Islet precursor cell (in vitro differentiated cells): ENCODE data around the gene SPATA17.
"Not testable (repeated sequence)": the region's sequence is repeated elsewhere in the genome, so short reads cannot be mapped to it uniquely, and the experiment has no call there.

Source experiments
- DNase-seq: peaks from one replicate; pipeline ENCODE4 v3.0.0-alpha.2; 2018

SPATA17 gene, protein sequence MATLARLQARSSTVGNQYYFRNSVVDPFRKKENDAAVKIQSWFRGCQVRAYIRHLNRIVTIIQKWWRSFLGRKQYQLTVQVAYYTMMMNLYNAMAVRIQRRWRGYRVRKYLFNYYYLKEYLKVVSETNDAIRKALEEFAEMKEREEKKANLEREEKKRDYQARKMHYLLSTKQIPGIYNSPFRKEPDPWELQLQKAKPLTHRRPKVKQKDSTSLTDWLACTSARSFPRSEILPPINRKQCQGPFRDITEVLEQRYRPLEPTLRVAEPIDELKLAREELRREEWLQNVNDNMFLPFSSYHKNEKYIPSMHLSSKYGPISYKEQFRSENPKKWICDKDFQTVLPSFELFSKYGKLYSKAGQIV

DNA sequence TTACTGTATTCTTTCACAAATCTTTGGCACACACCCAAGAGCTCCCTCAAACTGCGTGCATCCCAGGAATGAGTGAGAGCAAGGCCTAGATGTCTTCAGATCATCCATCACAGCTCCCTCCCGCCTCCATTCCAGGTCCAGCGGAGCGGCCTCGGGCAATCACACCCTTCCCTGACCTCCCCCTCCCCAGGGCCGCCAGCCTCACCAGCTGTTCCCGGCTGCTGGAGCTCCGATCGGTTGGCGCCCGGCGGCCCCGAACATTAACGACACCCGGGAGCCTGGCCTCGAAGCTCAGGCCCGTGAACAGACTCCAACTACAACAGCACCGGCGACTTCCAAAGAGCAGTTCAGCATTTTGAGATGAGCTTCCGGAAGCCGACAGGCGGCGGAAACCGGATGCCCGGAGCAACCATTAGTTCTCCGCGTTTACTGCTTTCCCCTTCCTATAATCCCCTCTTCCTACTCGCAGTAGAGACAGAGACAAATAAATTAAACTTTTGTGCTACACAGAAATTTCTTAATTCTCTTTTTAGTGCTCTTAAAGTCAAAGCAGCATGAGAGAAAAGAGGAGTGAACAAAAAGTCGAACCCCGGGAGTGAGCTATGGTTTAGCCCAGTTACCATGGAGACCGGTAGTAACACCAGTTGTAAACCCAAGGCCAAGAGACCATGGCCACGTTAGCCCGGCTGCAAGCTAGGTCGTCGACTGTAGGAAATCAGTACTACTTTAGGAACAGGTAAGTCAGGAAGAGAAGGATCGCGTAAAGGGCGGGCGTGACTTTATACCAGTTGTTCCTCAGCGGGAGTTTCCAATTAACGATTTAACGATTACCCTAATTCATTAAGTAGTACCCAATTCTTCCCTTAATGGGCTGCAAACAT lies at the start of gene SPATA17, which contains the start of gene GPATCH2:
SPATA17 (plus strand) TSS at position 634 of the 881 bp plus-strand sequence; CDS start at position 669, 35 bp downstream.
GPATCH2 (minus strand) TSS at position 380 of the 881 bp plus-strand sequence; CDS start at position 261, 119 bp downstream.
- peak; percentile 92 for DNase-seq

DNA sequence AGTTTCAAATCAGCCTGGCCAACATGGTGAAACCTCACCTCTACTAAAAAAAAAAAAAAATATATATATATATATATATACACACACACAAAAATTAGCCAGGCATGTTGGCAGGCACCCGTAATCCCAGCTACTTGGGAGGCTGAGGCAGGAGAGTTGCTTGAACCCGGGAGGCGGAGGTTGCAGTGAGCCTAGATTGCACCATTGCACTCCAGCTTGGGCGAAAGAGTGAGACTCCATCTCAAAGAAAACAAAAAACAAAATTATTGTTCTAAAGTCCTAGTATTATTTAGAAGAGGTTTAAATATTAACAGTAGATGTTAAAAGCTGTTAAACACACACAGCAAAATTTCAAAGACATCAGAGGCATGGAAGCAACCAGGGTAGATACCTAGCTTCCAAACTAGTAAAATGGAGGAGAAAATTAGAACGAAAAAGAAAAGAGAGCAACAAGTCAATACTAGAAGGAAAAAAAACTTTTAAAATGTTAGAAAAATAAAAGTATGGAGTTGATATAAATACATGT lies 46.8 kb upstream of the SPATA17 start:
- DNase-seq: not testable (repeated sequence)

DNA sequence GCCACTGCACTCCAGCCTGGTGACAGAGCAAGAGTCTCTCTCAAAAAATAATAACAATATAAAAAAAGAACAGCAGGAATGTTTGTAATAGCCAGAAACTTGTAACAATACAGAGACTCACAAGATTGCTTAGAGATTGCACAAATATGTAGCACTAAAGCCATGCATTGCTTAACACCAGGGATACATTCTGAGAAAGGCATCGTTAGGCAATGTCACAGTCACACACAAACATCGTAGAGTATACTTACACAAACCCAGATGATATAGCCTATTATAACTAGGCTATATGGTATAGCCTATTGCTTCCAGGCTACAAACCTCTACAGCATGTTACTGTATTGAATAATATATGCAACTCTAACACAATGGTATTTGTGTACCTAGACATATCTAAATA lies 45.6 kb upstream of the SPATA17 start:
- no peak for DNase-seq

DNA sequence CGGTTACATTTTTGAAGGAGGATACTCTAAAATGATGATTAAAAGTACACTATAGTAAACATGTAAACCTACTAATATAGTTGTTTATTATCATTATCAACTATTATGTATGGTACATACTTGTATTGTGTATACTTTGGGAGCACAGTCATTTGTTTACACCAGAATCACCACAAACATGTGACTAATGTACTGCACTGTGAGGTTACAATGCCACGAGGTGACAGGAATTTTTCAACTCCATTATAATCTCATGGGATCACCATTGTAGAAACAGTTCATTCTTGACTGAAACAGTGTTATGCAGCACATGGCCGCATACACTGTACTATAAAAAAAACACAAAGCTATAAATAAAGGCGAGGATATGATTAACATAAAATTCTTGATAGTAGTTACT lies 44.6 kb upstream of the SPATA17 start:
- DNase-seq: no peak

DNA sequence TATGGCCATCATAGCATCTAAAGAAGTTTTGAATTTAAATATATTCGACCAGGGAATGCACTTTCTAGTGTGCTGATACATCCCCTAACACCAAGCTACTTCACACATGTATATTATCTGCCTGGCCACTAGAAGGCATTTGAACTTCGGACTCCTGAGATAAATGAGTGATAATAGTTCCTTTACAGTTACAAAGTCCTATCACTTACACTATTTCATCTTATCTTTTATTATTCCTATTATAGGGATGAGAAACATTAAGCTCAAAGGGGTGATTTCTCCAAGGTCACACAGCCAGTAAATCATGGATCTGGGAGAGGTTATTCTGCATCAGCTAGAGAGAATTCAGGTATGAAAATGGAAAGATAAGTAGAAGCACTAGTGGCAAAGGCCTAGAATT lies 40.5 kb upstream of the SPATA17 start:
- DNase-seq: no peak

DNA sequence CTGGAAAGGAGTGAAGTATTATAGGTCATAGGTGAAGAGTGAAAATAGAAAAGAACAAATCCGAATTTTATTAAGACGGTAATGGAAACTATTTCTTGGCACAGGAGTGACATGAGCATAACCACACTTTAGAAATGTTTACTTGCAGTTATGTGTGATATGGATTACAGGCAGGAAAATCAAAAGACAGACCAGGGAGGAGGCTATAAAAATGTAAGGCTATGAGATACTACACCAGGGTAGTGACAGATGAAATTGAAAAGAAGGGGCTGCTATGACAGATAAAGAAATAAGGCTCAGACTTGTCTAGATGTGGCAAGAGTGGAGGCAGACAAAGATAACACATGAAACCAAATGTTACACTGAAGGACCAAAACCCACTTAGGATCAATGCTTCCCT lies 32.0 kb upstream of the SPATA17 start:
- no peak for DNase-seq

DNA sequence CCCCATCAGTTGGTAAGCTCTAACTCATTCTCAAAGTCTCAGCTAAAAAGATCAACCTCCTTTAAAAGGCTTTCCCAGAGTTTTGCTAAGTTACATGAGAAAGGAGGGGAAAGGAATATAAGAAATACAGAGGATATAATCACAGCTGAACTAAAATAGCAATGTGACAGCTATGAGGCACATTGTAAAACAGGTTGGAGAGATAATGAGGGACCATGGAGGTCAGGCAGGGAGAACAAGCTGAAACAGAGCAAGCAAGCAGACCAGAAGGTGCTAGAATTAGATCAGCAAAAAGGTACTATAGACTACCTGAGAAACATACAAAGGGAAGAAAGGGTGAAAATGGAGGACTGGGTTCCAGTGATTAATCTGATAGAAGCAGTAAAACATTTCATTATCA lies 28.8 kb upstream of the SPATA17 start:
- DNase-seq: no peak

DNA sequence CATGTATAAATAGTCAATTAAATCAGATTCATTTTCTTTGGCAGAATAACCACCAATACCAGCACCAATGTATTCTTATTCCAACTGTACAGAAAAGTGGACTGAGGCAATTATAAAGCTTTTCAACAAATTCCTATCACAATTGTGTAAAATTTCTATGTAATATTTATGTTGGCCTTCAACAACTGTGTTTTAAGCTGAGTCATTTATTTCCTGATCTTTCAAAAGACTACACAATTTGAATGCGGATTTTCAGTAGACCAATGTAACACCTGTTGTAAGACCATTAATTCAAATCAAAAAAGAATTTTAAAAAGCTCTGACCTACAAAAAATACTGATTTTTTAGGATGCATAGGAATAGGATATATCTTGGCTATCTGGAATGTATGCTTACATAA lies 25.8 kb upstream of the SPATA17 start:
- no peak for DNase-seq

DNA sequence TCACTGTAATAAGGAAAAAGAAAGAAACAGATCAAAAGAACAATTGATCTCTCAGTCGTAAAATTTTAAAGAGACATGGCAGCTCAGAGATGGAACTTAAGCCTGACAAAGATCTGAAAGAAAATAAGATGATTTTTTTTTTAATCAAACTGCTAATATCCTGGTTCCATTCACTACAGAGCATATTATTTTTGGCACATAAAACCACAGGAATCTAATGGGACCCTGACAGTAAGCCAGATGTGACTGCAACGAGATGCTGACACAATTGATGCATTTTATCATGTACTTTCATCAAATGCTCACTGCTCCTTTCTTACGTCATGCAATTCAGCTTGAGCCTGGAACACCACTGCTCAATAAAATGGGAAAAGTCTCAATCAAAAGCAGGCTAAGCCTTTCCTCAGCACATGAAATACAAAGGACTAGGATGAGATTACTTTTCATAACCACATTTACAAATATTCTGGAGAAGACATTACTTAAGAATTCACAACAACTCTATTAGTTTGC lies 16.9 kb upstream of the SPATA17 start:
- DNase-seq: no peak

DNA sequence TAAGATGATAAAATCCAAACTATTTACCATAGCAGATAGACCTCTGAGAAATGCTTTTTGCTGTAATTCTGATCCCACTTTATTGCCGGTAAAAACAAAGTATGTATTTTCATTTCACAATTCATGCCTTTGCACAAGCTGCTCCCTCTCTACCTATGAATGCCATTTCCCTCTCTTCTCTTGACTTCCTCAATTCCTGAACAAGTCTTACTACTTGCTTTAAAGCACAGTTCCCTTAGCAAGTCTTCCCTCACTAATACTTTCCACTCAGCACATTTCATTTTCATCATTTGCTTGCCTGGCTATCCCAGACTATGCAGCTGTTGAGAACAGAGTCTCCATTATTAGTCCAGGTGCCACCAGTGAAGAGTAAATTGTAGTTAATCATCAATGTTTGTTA lies 14.0 kb upstream of the SPATA17 start:
- DNase-seq: no peak

DNA sequence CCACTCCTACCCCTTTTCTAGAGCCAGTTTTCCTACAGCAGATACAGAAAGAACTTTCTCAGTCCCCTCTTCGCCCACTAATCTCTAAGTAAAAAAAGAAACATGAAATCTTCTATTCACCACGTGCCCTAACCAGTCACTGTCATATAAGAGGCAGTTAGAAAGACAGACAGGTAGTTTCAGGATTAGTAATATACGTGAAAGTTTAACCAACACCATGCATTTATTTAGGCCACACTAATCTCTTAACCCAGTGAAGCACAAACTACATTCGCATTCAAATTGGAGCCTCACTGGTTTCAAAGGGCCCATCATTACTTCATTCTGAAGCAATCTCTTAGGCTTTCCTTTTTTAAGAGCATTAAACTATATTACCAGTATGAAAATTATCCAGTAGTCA lies 10.3 kb upstream of the SPATA17 start:
- no peak for DNase-seq

DNA sequence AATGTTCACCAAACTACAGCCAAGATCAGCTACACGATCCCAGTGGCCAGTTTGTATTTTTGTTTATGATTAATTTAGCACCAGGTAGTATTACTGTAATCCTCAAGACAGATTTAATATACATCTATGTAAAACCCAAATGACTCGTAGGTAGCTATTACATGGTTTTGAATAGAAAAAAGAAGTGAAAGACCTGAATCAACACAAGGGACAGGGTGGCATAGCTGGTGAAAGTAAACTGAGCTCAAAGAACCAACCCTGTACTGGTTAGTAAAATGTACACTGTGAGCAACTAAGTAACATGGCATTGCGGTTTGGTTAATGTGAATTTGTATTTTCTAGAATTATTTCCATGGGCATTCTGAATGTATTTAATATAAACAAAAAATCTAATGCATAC lies 9.1 kb upstream of the SPATA17 start:
- no peak for DNase-seq

DNA sequence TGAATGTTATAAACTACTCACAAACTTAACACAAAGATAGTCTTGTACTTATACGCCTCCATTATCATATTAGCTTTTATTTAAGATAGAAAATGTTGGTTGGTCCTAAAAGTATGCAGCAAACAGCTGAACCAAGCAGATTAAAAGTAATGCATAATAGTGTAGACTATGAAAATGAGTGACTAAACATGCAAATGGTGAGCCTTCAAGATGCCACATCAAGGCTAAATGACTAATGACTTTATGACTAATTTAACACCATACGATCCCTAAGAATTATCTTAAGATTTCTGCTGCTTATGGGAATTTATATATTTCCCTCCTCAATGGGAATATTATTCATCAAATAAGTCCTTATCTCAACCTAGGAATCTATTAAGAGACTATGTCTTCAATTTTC lies 4.8 kb upstream of the SPATA17 start:
- no peak for DNase-seq

DNA sequence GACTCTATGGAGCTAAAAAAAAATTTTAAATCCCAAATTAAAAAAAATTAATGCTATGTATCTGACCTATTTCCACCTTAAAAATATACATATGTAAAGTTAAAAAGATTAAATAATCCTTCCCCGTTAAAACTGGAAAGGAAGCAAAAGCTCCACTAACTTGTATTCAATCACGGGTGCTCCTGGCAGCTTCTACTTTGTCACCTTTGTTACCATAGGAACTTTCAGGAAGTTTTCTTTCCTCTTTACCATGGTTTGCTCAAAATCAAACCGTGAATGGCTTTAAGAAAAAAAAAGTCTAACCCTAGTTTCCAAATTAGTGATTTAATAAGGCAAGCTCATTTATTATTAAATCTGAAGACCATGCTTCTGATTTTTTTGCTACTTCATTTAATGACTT lies 3.7 kb upstream of the SPATA17 start:
- no peak for DNase-seq

DNA sequence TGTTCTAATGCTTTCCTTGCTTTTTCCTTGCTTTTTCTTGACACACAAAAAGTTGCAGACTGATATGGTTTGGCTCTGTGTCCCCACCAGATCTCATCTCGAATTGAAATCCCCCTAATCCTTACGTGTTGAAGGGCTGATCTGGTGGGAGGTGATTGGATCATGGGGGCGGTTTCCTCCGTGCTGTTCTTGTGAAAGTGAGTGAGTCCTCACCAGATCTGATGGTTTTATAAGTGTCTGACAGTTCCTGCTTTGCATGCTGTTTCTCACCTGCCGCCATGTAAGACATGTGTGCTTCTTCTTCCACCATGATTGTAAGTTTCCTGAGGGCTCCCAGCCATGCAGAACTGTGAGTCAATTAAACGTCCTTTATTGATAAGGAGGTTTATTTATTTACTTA lies 11.3 kb downstream of the SPATA17 start:
- DNase-seq: peak; percentile 61

DNA sequence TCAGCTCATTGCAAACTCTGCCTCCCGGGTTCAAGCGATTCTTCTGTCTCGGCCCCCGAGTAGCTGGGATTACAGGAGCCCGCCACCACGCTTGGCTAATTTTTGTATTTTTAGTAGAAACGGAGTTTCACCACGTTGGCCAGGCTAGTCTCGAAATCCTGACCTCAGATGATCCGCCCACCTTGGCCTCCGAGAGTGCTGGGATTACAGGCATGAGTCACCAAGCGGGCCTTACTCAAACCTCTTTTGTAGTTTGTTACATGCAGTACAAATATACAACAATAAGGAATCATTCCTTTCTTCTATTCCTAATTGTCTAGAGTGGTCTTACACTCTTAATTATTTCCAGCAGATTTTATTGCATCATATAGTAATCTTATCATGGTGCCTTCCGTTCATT lies 16.6 kb downstream of the SPATA17 start:
- peak; percentile 57 for DNase-seq

DNA sequence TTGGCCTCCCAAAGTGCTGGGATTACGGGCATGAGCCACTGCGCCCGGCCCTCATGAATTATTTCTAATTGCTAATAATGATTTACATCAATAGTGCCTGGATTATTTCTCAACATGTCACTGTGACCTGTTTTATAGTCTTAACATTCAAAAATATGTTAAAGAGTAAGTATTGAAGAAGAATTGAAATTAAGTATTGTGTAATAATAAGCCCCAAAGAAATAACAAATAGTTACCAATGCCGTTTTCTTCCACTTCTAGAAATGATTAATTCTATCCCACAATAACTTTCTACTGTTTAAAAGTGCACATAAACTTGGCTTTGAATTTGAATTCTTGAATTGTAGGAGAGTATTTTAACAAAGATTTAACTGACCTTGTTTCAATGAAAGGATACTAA lies 19.5 kb downstream of the SPATA17 start:
- DNase-seq: no peak

DNA sequence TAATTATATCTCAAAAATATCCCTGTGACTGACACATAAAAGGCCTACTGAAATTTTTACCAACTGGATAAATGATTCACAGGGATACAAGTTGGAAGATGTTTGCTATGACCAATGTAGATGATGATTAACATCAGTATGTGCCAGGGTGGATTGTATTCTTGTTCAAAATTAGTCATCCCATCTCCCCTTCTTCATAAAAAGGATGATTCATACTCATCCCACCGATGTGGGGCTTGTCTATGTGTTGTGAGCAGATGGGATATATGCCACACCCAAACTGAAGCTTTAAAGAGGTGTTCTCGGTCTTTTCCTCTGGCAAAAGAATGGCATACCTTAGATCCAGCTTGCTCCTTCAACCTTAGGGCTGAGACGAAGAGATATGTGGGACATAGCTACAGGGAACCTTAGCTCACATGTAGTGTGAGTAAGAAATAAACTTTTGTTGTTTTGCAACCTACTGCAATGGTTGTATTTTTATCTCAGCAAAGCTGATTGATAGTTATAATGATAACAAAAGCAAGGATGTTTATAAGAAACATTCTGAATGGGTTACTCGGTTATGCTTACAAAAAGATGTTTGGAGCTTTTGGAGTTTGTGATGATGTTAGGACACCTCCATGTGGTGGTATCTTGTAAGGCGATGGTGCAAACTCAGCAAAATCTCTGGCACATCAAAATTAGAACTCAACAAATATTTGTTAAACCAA lies 29.4 kb downstream of the SPATA17 start:
- DNase-seq: no peak

DNA sequence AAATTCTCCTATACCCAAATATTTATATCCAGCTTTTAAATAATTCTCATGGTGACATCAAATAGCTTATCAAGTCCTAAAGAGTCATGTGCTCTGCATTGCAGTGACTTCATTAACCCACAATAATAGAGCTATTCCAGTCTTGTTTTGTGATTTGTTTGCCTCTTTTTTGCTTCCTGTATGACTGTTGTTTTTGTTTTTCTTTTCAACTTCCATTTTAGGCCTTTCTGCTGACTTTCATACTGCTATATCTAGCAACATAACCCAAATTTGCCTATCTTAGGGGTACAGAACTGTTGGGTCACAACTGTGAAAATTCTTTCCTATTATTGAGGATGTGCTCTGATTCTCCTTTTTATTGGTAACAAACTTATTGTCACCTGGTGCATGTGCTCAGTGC lies 30.3 kb downstream of the SPATA17 start:
- DNase-seq: no peak

DNA sequence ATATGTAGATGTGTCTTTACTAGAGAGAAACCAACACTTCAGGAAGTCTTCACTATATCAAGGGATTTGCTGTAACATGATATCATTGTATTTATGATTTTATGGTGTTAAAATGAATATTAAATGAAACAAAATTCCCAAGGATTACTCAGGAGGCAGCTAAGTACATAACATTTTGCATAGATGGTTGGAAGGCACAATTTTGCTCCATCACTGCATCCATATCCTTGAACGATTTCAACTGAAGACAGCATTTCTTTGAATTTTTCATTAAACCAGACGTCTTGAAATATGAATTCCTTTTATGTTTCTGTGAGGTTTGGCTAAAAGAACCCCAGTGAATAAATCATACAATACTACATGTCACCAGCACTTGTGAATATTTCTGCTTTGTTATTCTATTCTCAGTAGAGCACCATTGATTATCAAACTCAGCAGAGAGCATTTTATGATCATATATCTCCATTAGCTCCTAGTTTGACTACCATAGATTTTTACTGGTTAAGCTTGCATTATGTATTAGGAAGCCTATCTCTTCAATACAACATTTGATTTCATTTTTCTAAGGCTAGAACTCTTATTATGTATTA lies 37.3 kb downstream of the SPATA17 start:
- no peak for DNase-seq

DNA sequence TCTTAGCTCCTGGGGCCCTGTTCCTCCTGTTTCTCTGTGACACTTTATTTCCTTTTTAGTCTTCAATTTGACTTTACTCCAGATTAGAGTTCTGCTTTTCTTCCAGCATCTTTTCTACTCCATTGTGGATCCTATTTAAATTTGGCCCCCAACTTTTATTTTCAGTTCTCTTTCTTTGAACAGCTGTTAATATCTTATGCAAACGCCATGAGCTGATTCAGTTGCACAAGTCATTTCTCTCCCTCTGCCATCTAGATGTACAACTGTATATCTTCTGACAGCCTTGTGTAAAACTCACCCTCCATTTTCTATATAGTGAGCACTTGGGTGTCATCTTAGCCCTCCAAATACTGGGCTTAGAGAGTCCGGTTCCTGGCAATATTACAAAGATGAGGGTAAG lies 42.2 kb downstream of the SPATA17 start:
- no peak for DNase-seq

DNA sequence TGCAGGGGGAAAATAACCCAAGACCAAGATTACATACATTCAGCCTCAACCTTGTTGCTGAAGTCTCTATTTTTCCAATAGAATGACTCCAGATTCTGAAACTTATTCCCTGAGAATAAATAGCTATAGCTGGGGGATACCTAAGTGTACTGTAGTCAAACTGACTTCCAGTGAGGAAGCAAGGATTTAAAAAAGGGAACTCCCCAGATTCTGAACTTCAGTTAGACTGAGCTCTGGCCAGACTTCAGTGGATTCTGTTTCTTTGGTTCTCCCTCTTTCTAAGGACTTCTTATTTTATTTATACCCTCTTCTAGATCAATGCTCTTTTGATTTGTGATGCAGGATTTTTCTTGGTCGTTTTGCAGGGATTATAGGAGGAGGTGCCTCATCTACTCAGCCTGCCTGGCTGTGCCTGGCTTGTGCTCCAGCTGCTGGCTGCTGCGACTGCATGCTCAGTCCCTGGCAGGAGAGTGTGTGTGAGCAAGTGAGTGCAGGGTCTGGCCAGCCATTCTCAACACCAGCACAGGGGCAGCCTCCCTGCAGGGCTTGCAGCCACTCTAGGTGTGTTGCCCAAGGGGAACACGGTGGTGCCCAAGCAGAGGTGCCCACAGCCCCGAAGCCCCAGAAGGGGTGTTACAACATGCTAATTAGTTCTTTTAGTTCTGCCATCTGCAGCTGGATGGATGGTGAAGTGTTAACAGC lies 43.0 kb downstream of the SPATA17 start:
- DNase-seq: peak; percentile 56
